Endothelial cell of umbilical vein (primary cell): Measurements from ENCODE around the gene TSPAN18. TPM values are rescaled to one million over a fixed set of nuclear protein-coding genes. Genes with fewer than 3 reads are reported as not detected.

ENCODE experiments used
- BruUV-seq: library from RNA; stranded (reverse); fragments of 400-500 nt; replicated peaks from 2 replicates; lab custom pipeline; 2021; lab: Mats Ljungman, UMichigan
- CTCF ChIA-PET: fragments of 300-600, 350-600 bp; sonication (Branson Sonifier 250); formaldehyde crosslinking; loops from one replicate; lab custom pipeline; 2021; ENCODE audit warnings: antibody characterized with exemption, inconsistent platforms; lab: Charles Lee
- POLR2A ChIA-PET: fragments of 300-600, 350-600 bp; sonication (Branson Sonifier 250); formaldehyde crosslinking; loops from one replicate; lab custom pipeline; 2021; ENCODE audit warnings: antibody characterized with exemption, inconsistent platforms; lab: Charles Lee
- DNase-seq: peaks from one replicate; pipeline ENCODE4 v3.0.0-alpha.2; 2011; ENCODE audit warnings: low read depth, low spot score
- FAIRE-seq: peaks from 2 replicates; lab custom pipeline; 2011; peaks lifted over from hg19 to GRCh38; lab: Jason Lieb, UNC
- H2AFZ ChIP-seq: 2 replicates; pipeline ENCODE4 v1.6.0; 2012; ENCODE audit warnings: low read depth, low read length, control low read depth, inconsistent platforms
- H3K27ac ChIP-seq: 2 replicates; pipeline ENCODE4 v1.5.1; 2011; ENCODE audit warnings: low read depth, mild to moderate bottlenecking, control low read depth, low read length, moderate library complexity; ENCODE audit not compliant: insufficient read depth
- H3K27me3 ChIP-seq, 2 experiments: 2 replicates each; pipeline versions ENCODE4 v1.6.0 to v1.6.1; 2011; ENCODE audit warnings: low read length in 2 of 2, mixed read lengths in 1 of 2; ENCODE audit not compliant: control insufficient read depth in 2 of 2, insufficient read depth in 2 of 2
- H3K36me3 ChIP-seq, 2 experiments: 2 replicates in 1 of 2; 3 replicates in 1 of 2; pipeline ENCODE4 v1.5.1; 2011; ENCODE audit warnings: low read length in 2 of 2, mild to moderate bottlenecking in 1 of 2, moderate library complexity in 1 of 2; ENCODE audit not compliant: control insufficient read depth in 2 of 2, insufficient read depth in 2 of 2; ENCODE audit errors: extremely low read depth in 1 of 2
- H3K4me1 ChIP-seq: 3 replicates; pipeline ENCODE4 v1.5.1; 2011; ENCODE audit warnings: mild to moderate bottlenecking, low read length; ENCODE audit not compliant: control insufficient read depth, insufficient read depth; ENCODE audit errors: extremely low read depth
- H3K4me2 ChIP-seq: 2 replicates; pipeline ENCODE4 v1.6.1; 2011; ENCODE audit warnings: low read length, control low read depth, mixed read lengths; ENCODE audit not compliant: insufficient read depth
- H3K4me3 ChIP-seq, 3 experiments: fragments of 200-600 bp in 1 of 3; sonication (generic), shearing (Covaris generic) in 1 of 3; replicated peaks in 1 of 3; 2 replicates each; pipeline ENCODE4 v1.5.1; 2011 to 2016; ENCODE audit warnings: control low read depth in 3 of 3, low read length in 3 of 3, mild to moderate bottlenecking in 2 of 3, inconsistent platforms in 1 of 3, low read depth in 1 of 3, moderate library complexity in 1 of 3; ENCODE audit not compliant: insufficient read depth in 1 of 3
- H3K79me2 ChIP-seq: 2 replicates; pipeline ENCODE4 v1.6.0; 2012; ENCODE audit warnings: low read length, inconsistent platforms; ENCODE audit not compliant: control insufficient read depth, insufficient read depth
- H3K9ac ChIP-seq: replicated peaks from 2 replicates; pipeline ENCODE3; 2011; ENCODE audit warnings: low read length, control low read depth; ENCODE audit not compliant: insufficient read depth; ENCODE audit errors: extremely low read depth
- H3K9me1 ChIP-seq: replicated peaks from 3 replicates; pipeline ENCODE4 v1.6.0; 2011; ENCODE audit warnings: mild to moderate bottlenecking, low read length; ENCODE audit not compliant: control insufficient read depth, insufficient read depth; ENCODE audit errors: extremely low read depth
- H3K9me3 ChIP-seq: replicated peaks from 2 replicates; pipeline ENCODE4 v1.5.1; 2012; ENCODE audit warnings: low read length, inconsistent platforms; ENCODE audit not compliant: control insufficient read depth, insufficient read depth
- H4K20me1 ChIP-seq: replicated peaks from 2 replicates; pipeline ENCODE3; 2011; ENCODE audit warnings: mild to moderate bottlenecking, low read length; ENCODE audit not compliant: control insufficient read depth, insufficient read depth; ENCODE audit errors: extremely low read depth
- EZH2 ChIP-seq: IDR thresholded peaks from 2 replicates; pipeline ENCODE4 v1.6.1; 2012; ENCODE audit warnings: borderline replicate concordance, low read depth, mild to moderate bottlenecking, moderate library complexity, low read length, inconsistent platforms; ENCODE audit not compliant: severe bottlenecking
- FOS ChIP-seq: IDR thresholded peaks from 2 replicates; pipeline ENCODE4 v1.6.1; 2011; ENCODE audit warnings: mild to moderate bottlenecking, low read length, moderate library complexity, borderline replicate concordance; ENCODE audit not compliant: insufficient read depth
- GATA2 ChIP-seq: IDR thresholded peaks from 2 replicates; pipeline ENCODE4 v1.7.0; 2011; ENCODE audit warnings: low read depth, mild to moderate bottlenecking, moderate library complexity, mixed read lengths, low read length; ENCODE audit not compliant: insufficient read length, insufficient read depth
- JUN ChIP-seq: IDR thresholded peaks from 2 replicates; pipeline ENCODE4 v1.6.1; 2011; ENCODE audit warnings: borderline replicate concordance, low read depth; ENCODE audit not compliant: insufficient read length, insufficient read depth
- MYC ChIP-seq: IDR thresholded peaks from one replicate; pipeline ENCODE4 v1.6.1; 2011; ENCODE audit warnings: mild to moderate bottlenecking, low read depth, low read length
- POLR2A ChIP-seq: IDR thresholded peaks from 2 replicates; pipeline ENCODE4 v1.6.1; 2012; ENCODE audit warnings: low read depth, mild to moderate bottlenecking, control low read depth, low read length
- POLR2AphosphoS5 ChIP-seq: IDR thresholded peaks from 2 replicates; pipeline ENCODE4 v1.6.1; 2012; ENCODE audit warnings: low read depth, mild to moderate bottlenecking, control low read depth, low read length, moderate library complexity; ENCODE audit not compliant: insufficient read depth
- dilution Hi-C: fragments of 300-500 bp; cut with MboI; formaldehyde crosslinking; loops from one replicate; pipeline ENCODE4 v1.15.0; 2019; ENCODE audit warnings: low sequenced_read_pairs; ENCODE audit not compliant: extremely low pct_ligation_motif_present
- intact Hi-C: fragments of 100-400 bp; cut with micrococcal nuclease; formaldehyde crosslinking; loops from one replicate; pipeline ENCODE4 v1.10.0; 2022
- polyA plus RNA-seq, 4 experiments: library from polyadenylated mRNA; depleted of rRNA in 3 of 4; stranded (reverse) in 3 of 4; unstranded in 1 of 4; fragments of >200 nt; gene quantifications; 2 replicates each; pipeline versions ENCODE4 v1.2.1 to v1.2.3, GENCODE V29; 2011 to 2012; ENCODE audit warnings: missing spikeins in 1 of 4
- total RNA-seq: library from RNA; stranded (reverse); gene quantifications from 2 replicates; pipeline ENCODE4 v1.2.3, GENCODE V29; 2021
- TF ChIP-seq, protein P1 (sequence below): IDR thresholded peaks from 2 replicates; pipeline ENCODE4 v1.6.1; 2011; ENCODE audit not compliant: insufficient read depth, insufficient read length
- TF ChIP-seq, protein P2 (sequence below), 2 donors: IDR thresholded peaks; 1 replicate in 1 of 2; 2 replicates in 1 of 2; pipeline ENCODE4 v1.5.1; 2011; ENCODE audit warnings: low read length in 2 of 2, mild to moderate bottlenecking in 2 of 2, moderate library complexity in 2 of 2, control low read depth in 1 of 2, inconsistent platforms in 1 of 2, low read depth in 1 of 2; ENCODE audit not compliant: insufficient read depth in 1 of 2; ENCODE audit errors: extremely low read depth in 1 of 2

TSPAN18 gene
- total and polyA plus RNA-seq, 2 donors (not counting 3 experiments of a cell fraction or from before 2014, with no cell fraction given): 32.2 to 118 TPM

DNA sequence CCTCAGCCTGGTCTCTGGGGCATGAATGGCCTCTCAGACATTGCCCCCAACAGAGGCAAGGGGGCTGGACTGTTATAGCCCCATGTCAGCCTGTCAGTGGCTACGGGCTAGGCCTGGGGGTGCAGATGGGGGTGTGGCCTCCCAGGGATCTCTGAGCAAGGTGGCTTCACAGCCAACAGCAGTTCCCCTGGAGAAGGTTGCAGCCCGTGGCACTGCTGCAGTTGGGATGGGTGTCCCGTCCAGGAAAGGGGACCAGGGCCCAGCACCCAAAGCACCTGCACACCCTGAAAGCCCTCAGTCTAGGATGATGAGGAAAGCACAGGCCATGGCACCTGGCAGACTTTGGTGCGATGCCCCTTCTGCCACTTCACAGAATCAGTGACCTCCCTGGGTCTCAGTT, 122.7 kb downstream of the TSPAN18 start:
- Histone ChIP-seq H3K36me3 (no peaks in the 10 kb centered on the region), H3K79me2 (no peaks in the 10 kb centered on the region), H2AFZ (no peak overlapping the region), H3K4me2 (no peak overlapping the region), H3K4me1 (no peaks in the 10 kb centered on the region), H3K9me3 (no peaks in the 10 kb centered on the region), H3K27ac (no peak overlapping the region), H3K4me3 (no peak overlapping the region), H3K27me3 (peaks cover 0 to under 1% of the 10 kb centered on the region in 2 experiments), H3K9me1 (no peaks in the 10 kb centered on the region), H4K20me1 (no peaks in the 10 kb centered on the region), H3K9ac (no peak overlapping the region)
- BruUV-seq: no TSS peak
- DNase-seq (no peak), FAIRE-seq (no peak)
- intact Hi-C loops (no loop called here), dilution Hi-C loops (no loop called here)
- TF ChIP-seq JUN (no peak), POLR2AphosphoS5 (no peak)
- ChIA-PET POLR2A (no interaction called here), CTCF (interaction anchor here (1.4 kb wide), 1 partner anchor 19 kb away, joined by 3 read pairs; no protein-coding TSS in a partner anchor)

DNA sequence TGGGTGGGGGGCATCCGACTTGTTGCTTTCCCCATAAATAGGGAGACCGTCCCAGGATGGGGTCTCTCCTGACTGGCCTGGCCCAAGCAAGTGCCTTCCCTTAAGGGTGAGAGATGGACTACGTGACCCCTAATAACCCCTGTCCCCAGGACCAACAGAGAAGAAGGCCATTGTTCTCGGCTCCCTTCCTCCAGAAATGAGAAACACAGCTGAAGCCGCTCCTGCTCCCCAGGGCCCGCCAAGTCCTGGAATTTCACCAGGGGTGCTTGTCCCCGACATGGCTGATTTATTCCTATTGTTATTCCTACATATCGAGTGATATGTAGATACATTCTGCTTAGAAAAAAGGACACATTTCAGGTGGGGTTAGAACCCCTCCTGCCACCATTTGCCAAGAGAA, 123.2 kb downstream of the TSPAN18 start:
- no peak overlapping the region for H2AFZ ChIP-seq
- no peaks in the 10 kb centered on the region for H3K4me1 ChIP-seq
- no peak overlapping the region for H3K27ac ChIP-seq
- TF ChIP-seq EZH2: no peak
- TF ChIP-seq POLR2A: no peak
- no peak for TF ChIP-seq FOS
- TF ChIP-seq, protein P1, sequence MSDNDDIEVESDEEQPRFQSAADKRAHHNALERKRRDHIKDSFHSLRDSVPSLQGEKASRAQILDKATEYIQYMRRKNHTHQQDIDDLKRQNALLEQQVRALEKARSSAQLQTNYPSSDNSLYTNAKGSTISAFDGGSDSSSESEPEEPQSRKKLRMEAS: no peak
- no peak for TF ChIP-seq POLR2AphosphoS5
- TF ChIP-seq, protein P2, sequence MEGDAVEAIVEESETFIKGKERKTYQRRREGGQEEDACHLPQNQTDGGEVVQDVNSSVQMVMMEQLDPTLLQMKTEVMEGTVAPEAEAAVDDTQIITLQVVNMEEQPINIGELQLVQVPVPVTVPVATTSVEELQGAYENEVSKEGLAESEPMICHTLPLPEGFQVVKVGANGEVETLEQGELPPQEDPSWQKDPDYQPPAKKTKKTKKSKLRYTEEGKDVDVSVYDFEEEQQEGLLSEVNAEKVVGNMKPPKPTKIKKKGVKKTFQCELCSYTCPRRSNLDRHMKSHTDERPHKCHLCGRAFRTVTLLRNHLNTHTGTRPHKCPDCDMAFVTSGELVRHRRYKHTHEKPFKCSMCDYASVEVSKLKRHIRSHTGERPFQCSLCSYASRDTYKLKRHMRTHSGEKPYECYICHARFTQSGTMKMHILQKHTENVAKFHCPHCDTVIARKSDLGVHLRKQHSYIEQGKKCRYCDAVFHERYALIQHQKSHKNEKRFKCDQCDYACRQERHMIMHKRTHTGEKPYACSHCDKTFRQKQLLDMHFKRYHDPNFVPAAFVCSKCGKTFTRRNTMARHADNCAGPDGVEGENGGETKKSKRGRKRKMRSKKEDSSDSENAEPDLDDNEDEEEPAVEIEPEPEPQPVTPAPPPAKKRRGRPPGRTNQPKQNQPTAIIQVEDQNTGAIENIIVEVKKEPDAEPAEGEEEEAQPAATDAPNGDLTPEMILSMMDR (IDR thresholded peaks at IDR 0.05; ENCODE audit: extremely low read depth in 1 of 2, insufficient read depth in 1 of 2, low read depth in 1 of 2, low read length in 2 of 2): no peak
- TF ChIP-seq MYC: no peak
- TF ChIP-seq GATA2: no peak
- no peak for TF ChIP-seq JUN
- no peak overlapping the region for H3K4me2 ChIP-seq
- FAIRE-seq (no peak), DNase-seq (no peak)
- H3K9me1 ChIP-seq: no peaks in the 10 kb centered on the region
- H3K9me3 ChIP-seq: no peaks in the 10 kb centered on the region
- ChIA-PET CTCF (interaction anchor here (1.4 kb wide), 1 partner anchor 18 kb away, joined by 3 read pairs; no protein-coding TSS in a partner anchor), POLR2A (no interaction called here)
- dilution Hi-C loops (no loop called here), intact Hi-C loops (no loop called here)
- no peaks in the 10 kb centered on the region for H4K20me1 ChIP-seq
- H3K9ac ChIP-seq: no peak overlapping the region
- no TSS peak for BruUV-seq
- no peaks in the 10 kb centered on the region for H3K27me3 ChIP-seq
- no peak overlapping the region for H3K4me3 ChIP-seq
- no peaks in the 10 kb centered on the region for H3K36me3 ChIP-seq
- no peaks in the 10 kb centered on the region for H3K79me2 ChIP-seq
